Cortex of kidney (tissue), 1 donor: ENCODE data around the gene CAMK1G.

ENCODE experiments used
- DNase-seq: peaks from one replicate; lab custom pipeline; 2025; lab: John Stamatoyannopoulos, UW

CAMK1G gene

DNA sequence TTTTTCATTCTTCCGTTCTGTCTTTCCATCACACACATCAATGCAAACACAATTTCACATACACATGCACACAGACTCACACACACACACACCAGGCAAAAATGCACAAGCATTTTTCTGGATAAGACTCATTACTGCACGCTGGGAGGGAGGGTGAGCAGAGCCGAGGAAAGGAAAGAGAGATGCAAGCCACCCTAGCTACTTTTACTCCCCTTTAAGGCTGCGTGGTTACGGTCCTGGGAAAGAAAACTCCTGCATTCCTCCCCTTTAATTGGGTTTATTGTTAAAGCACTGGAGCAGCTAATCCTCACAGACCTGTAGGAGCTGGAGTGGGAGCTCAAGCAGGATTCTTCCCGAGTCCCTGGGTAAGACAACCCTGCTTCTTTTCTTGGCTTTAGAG, at the start of gene CAMK1G:
Gene CAMK1G (plus strand): TSS at position 307 of the 400 bp plus-strand sequence. CDS start 11,270 bp downstream, outside the sequence.
- DNase-seq = no peak

DNA sequence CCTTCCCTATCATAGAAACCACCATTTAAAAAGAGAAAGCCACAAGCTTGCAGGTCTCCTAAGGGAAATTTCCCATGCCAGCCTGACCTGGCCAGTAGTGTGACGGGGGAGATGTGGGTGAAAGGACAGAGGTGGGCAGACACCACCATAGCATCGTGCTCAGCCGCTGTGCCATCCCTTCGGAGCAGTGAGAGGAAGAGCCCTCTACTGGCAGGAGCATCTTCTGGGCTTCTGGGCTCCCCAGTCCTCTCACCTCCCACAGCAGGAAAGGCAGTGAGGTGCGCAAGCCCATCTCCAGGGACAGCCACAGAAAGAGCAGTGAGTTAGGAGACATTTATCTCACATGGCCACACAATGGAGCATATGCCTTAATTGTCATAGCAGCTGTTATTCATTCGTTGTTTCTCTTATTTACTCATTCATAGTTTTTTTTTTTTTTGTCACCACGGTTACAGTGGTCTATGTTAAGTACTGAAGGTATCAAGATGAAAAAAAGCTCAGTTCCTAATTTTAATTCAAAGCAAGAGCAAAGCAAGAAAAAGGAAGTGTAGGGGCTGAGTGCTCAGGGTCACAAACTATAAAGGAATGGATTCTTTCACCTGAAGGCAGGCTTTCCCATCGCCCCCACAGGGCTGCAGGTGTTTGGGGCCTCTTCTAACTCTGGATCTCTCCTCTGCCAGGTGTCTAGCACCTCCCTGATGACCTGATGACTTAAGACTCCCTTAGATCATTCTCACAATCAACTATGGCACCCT, 48.8 kb upstream of the CAMK1G start:
- no peak for DNase-seq

DNA sequence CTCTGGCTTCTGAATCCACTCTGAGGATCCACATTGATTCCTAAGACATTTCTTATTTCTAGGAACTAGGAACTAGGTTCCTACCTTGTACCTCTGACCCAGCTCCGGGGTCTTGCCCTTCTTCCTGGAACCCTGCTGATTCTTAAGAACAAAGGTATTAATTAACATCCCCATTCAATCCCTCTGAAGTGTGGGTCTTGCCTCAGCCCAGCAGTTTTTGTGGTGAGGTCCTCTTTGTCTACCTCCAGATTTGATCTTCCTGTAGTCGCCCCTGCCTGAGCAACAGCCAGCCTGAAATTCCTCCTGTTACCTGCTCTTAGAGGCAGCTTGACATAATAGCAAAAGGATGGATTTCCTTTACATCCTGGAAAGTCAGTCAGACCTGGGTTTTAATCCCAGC, 46.7 kb upstream of the CAMK1G start:
- no peak for DNase-seq

GRCh38 chr1:209537336-209538114, 46.0 kb upstream of the CAMK1G start:
- DNase-seq = no peak

DNA sequence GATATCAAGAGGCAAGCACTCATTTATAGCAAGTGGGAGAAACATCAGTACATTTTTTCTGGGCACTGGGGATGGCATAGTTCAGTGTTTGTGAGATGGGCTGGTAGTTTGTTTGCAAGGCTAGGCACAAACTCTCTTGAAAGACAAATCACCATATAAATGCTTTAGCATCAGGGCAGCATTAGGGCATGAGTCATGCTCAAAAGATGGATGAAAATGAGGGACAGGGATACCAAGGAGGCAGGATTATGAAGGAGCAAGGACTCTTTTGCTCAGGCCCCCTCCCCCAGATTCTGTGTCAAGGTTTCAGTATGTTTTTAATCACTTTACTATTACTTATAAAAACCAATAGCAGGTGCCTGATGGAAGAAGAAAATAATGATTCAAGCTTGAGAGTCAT, 43.9 kb upstream of the CAMK1G start:
- no peak for DNase-seq

DNA sequence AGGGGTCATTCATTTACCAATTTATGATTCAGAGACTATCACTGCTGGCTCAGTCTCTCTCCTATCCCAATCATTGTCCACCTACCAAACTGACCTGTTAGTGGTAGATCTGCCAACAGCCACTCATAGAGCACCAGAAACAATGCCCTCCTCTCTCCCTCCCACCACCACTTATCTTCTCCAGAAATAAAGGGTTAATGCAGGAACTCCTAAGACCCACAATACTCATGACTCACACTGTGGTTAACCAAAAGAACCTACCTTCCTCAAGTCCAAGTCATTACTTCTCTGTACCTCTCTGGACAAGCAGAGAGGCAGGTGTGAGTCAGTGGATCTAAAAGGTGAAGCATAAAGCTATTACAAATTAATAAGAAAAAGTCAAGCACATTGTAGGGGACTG, 40.9 kb upstream of the CAMK1G start:
- no peak for DNase-seq

GRCh38 chr1:209544098-209544497, 39.4 kb upstream of the CAMK1G start:
- DNase-seq = no peak

- DNase-seq = no peak
Observed at GRCh38 chr1:209545423-209545822, 38.1 kb upstream of the CAMK1G start.

DNA sequence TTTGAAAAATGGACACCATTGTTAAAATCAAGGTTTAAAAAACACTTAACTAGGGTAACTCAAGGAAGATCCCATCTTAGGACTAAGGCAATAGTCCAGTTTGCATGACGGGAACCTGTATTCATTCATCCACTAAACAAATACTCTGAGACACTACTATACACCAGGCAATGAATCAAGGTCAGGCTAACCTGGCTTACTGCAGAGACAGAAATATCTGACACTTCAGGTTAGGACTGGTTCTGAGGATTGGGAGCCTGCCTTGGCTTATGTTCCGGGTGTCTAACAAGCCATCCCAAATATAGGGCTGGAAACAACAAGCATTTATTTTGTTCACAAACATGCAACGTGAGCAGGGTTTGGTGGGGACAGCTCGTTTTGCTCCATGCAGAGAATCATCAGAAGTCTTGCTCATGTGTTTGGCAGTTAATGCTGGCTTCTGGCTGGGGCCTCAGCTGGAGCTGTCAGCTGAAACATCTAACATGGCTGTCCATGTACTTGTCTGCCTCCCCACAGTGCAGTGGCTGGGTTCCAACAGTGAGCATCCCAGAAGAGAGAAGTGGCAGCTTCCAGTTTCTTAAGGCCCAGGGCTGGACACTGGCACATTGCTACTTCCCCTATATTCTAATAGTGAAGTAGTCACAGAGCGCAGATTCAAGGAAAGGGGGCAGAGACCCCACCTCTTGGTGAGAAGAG, 37.0 kb upstream of the CAMK1G start:
- DNase-seq = no peak

DNA sequence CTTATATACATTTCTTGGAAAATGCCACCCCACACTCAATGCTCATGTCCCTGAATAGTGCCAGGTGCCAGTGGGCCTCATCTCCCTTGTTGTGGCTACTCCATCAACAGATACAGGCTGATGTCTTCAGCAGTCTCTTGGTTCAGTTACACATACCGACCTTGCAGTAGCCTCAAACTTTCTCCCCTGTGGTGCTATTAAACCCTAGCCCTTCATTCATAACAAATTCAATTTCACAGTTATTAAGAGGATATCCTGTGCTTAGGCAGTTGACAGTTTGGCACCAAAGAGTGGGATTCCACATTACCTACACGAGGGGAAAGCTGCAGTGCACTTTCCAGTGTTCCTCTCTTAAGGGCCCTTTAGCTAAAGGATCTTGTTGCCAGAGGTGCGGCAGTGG, 35.9 kb upstream of the CAMK1G start:
- DNase-seq = no peak

DNA sequence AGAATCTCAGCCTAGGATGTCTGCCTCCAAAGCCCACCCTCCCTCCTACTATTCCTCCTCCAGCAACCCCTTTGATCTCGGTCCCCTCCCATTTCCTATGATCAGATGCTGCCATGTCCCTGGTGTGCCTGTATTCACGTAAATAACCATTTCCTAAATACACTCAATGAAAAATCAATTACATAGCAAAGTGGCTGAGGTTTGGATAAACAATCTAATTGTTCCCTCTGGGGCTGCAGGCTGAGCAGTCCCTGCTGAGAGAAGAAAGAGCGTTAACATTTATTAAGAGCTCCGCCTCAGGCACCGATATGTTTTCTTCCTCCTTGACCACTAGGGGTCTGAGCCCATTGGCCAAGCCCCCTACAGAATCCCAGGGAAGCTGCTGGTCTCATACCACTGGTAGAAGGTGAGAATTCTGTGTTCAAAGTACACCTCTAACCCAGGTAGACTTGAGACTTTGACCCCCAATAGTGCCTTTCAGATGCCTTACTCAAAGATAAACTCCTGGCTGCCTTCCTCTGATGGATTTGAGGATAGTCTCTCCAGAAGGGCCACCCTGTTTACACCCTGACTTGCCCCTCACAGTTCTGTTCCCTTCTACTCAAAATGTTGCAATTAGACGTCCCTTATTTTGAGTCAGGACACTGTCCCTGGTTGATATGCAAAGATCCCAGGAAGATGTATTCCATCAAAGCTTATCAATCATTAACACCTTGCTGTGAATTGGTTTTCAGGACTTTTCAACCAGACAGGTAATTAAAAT, 33.9 kb upstream of the CAMK1G start:
- no peak for DNase-seq

- no peak for DNase-seq
Observed at GRCh38 chr1:209550519-209550918, 33.0 kb upstream of the CAMK1G start.

DNA sequence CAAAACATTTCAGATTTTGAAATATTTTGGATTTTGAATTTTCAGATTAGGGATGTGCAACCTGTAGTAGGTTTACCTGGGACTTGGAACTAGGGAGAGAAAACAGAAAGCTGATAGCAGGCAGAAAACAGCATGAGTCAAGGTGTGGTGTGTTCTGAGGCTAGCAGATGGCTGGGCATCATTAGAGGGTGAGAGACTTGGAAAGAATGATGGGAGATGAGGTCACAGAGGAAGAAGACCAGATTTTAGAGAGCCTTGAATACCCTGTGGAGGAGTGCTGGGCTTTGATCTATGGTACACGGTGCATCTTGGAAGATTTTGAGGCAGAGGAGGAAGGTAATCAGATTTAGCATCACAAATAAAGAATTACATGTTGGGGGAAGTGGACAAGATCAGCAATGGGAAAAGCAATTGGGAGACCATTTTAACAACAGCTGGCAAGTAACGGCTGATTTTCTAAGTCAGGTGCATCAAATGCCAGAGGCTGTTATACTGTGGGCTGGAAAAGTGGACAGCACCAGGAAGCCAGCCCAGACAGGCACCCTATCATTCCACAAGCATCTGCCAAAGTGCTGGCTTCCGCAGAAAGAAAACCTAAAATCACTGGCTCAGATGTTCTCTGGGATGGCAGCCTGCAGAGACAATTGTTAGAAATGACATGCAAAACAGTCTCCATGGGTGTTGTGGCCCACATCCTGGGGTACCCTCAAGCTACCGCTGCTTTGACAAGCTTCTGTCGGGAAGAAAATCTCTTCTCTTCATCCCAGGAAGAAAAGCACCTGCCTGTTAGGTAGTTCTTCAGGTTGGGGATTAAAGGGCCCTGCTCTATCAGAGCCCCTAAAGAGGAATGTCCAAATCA, 30.9 kb upstream of the CAMK1G start:
- DNase-seq = no peak

GRCh38 chr1:209554761-209555611, 28.5 kb upstream of the CAMK1G start:
- DNase-seq = no peak

- no peak for DNase-seq
Observed at GRCh38 chr1:209556162-209556690, 27.3 kb upstream of the CAMK1G start.

GRCh38 chr1:209557221-209557620, 26.3 kb upstream of the CAMK1G start:
- DNase-seq = no peak

DNA sequence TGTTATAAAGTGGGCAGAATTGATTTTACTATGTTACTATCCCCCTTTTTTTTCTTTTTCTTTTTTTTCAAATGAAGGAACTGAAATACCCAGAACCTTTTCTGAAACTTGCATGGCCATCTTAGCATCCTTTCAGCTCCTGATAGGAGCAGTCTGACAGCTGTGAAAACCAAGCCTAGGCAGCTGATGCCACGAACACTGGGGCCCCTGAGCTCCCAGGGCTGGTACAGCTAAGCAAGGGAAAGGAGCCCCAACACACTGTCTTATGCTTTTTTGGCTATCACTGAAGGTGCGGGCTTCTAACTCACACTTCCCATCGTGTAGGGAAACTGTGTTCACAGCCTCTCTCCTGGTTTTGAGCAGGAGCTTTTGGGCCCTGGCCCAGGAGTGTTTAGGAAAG, 23.0 kb upstream of the CAMK1G start:
- DNase-seq = no peak

DNA sequence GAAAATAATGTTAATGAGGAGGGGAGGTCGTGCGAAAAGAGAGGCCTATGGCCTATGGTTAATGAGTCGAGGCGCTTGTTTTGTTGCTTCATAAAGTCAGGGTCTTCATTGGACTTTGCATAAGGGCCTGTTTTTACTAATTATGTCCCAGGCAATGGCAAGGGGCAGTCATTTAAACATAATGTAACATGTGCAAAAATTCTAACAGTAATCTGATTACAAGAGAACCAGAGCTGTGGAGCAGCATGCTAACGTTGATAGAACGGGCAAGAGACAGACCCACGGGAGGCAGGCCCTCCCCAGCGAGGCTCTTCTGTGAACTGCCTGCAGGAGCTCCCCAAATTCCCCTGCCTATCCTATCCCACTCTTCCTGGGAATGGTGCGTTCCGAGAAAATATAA, 22.6 kb upstream of the CAMK1G start:
- no peak for DNase-seq

GRCh38 chr1:209561532-209561931, 22.0 kb upstream of the CAMK1G start:
- DNase-seq = no peak

DNA sequence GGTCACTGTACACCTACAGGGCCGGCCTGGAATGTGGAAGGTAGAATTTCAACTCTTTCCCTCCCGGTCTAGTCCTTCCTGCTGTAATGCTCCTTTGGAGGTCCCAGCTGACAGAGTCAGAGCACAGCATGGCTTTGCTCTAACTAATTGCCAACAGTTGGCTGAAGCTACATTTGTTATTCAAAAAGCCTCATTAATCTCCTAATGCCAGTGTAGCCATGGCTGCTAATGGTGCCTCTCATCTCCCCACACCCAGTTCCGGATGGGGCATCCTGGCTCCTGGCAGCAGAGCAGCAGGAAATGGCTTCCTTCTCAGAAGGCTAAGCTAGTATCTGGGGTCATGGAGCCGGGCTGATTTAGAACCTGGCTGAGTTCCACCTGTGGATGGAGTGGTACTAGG, 18.7 kb upstream of the CAMK1G start:
- no peak for DNase-seq
